HEK293 (cell line): ENCODE measurements around the gene RPL7A.

Source experiments
- ZNF549 ChIP-seq: fragments of 450-650 bp; IDR thresholded peaks from 2 replicates; pipeline ENCODE4 v1.5.1; 2018; ENCODE audit warnings: missing biosample characterization, missing genetic modification characterization, mild to moderate bottlenecking, inconsistent platforms, moderate library complexity
- TF ChIP-seq, protein P1 (sequence below): fragments of 450-650 bp; formaldehyde crosslinking; IDR thresholded peaks from 2 replicates; pipeline ENCODE4 v1.5.1; 2016; ENCODE audit warnings: missing biosample characterization, missing genetic modification characterization
- TF ChIP-seq, protein P2 (sequence below): fragments of 450-650 bp; formaldehyde crosslinking; IDR thresholded peaks from 2 replicates; pipeline ENCODE4 v1.5.1; 2016; ENCODE audit warnings: missing biosample characterization, missing genetic modification characterization

DNA sequence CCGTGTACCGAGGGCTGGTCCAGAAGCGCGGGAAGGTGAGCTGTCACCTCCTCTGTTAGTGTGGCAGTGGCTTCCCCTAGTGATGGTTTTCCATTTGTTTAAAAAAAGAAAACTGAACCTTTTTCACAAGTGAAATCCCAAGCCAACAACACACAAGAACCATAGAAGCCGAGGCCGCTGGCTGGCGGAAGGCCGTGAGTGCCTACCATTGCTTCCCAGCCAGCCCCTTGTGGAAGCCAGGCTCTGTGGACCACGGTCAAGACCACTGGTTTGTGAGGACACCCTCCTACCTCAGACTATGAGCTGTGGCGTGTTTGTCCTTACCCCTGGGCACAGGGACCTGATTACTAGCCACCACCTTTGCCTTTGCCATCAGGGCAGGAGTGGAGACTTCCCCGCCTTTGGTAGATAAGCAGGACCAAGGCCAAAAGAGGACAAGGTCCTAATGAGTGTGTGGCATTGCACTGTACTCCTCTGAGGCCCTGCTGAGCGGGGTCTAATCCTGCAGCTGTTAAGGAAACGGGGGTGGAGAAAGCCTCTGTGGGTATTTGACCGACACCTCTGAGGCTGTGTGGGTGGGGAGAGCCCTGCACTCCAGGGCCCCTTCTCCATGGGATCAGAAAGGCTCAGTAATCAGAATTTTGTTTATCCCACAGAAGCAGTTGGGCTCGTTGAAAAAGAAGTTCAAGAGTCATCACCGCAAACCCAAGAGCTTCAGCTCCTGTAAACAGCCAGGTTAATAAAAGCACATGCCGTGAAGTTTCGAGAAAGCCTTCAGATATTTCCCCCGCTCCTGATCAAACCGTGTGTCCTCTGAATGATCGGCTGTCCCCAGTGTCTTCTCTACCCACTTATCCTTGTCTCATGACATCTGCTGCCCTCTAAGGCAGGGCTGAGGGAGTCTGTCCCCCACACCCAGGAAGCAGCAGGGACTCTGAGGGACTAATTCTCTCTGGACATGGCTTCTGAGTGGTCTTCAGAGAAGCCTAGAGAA is 12.7 kb downstream of the RPL7A start:
- TF ChIP-seq, protein P1, sequence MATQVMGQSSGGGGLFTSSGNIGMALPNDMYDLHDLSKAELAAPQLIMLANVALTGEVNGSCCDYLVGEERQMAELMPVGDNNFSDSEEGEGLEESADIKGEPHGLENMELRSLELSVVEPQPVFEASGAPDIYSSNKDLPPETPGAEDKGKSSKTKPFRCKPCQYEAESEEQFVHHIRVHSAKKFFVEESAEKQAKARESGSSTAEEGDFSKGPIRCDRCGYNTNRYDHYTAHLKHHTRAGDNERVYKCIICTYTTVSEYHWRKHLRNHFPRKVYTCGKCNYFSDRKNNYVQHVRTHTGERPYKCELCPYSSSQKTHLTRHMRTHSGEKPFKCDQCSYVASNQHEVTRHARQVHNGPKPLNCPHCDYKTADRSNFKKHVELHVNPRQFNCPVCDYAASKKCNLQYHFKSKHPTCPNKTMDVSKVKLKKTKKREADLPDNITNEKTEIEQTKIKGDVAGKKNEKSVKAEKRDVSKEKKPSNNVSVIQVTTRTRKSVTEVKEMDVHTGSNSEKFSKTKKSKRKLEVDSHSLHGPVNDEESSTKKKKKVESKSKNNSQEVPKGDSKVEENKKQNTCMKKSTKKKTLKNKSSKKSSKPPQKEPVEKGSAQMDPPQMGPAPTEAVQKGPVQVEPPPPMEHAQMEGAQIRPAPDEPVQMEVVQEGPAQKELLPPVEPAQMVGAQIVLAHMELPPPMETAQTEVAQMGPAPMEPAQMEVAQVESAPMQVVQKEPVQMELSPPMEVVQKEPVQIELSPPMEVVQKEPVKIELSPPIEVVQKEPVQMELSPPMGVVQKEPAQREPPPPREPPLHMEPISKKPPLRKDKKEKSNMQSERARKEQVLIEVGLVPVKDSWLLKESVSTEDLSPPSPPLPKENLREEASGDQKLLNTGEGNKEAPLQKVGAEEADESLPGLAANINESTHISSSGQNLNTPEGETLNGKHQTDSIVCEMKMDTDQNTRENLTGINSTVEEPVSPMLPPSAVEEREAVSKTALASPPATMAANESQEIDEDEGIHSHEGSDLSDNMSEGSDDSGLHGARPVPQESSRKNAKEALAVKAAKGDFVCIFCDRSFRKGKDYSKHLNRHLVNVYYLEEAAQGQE (tag by site-specific recombination), result no peak
- TF ChIP-seq ZNF549 (tag by site-specific recombination), result no peak
- TF ChIP-seq, protein P2, sequence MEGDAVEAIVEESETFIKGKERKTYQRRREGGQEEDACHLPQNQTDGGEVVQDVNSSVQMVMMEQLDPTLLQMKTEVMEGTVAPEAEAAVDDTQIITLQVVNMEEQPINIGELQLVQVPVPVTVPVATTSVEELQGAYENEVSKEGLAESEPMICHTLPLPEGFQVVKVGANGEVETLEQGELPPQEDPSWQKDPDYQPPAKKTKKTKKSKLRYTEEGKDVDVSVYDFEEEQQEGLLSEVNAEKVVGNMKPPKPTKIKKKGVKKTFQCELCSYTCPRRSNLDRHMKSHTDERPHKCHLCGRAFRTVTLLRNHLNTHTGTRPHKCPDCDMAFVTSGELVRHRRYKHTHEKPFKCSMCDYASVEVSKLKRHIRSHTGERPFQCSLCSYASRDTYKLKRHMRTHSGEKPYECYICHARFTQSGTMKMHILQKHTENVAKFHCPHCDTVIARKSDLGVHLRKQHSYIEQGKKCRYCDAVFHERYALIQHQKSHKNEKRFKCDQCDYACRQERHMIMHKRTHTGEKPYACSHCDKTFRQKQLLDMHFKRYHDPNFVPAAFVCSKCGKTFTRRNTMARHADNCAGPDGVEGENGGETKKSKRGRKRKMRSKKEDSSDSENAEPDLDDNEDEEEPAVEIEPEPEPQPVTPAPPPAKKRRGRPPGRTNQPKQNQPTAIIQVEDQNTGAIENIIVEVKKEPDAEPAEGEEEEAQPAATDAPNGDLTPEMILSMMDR (tag by site-specific recombination), result no peak
